HG03039 (cell line): ENCODE data around the gene KRT8.
"Not testable (repeated sequence)": the region's sequence is repeated elsewhere in the genome, so short reads cannot be mapped to it uniquely, and the experiment has no call there.

Experiments used
- ATAC-seq: cut with Tn5 transposase; IDR thresholded peaks from one replicate; pipeline ENCODE4 v1.9.1; 2021; ENCODE audit warnings: mild to moderate bottlenecking, moderate library complexity; ENCODE audit not compliant: unreplicated experiment

Gene KRT8

DNA sequence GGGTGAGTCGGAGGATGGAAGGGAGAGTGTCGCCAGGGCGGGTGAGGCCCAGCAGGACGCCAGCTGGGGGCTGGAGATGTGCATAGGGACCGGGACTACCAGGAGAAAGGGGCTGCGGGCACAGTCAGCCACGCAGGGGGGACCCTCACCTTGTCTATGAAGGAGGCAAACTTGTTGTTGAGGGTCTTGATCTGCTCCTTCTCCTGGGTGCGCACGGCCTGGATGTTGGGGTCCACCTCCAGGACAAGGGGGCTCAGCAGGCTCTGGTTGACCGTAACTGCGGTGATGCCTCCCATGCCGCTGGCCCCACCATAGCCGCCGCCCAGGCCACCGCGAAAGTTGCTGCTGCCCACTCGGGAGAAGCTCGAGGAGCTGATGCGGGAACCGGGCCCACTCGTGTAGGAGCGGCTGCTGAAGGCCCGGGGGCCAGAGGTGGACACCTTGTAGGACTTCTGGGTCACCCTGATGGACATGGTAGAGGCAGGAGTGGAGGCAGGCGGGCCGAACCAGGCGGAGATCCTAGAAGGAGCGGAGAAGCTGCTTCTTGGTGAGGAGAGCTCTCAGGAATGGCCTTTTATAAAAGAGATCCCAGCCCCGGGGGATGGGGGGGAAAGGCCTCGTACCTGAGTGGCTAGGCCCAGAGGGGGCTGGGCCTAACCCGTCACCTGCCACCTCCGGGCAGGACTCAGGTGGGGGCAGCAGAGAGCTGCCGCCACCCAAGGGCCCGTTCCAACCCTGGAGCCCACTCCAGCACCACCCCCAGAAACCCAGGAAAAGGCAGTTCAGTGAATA, at the start of gene KRT8:
KRT8 (minus strand) TSS at position 568 of the 792 bp plus-strand sequence; CDS start at position 473, 95 bp downstream.
- ATAC-seq = not testable (repeated sequence)

DNA sequence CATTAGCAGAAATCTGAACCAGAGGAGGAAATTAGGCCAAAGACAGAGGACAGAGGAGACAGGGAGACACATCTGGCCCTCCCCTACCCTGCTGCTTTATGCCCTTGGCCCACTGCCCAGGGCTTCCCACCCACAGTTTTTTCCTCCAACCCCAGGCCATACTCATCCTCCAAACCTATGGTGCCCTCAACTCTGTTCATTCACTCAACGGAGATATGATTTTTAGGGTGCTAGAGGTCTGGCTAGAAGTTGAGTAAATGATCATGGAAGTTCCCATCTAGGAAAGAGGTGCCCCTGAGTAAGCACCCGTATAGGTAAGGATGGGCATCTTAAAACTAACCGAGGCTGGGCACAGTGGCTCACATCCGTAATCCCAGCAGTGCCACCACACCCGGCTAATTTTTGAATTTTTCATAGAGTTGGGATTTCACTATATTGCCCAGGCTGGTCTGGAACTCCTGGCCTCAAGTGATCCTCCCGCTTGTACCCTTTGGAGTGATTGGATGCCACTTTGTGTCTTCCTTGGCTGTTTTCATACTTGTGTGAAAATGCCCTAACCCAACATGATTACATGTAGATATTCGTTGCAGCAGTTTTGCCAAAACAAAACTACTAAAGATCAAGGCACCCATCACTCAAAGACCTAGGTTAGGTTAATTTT, 48.4 kb upstream of the KRT8 start:
- ATAC-seq = no peak

DNA sequence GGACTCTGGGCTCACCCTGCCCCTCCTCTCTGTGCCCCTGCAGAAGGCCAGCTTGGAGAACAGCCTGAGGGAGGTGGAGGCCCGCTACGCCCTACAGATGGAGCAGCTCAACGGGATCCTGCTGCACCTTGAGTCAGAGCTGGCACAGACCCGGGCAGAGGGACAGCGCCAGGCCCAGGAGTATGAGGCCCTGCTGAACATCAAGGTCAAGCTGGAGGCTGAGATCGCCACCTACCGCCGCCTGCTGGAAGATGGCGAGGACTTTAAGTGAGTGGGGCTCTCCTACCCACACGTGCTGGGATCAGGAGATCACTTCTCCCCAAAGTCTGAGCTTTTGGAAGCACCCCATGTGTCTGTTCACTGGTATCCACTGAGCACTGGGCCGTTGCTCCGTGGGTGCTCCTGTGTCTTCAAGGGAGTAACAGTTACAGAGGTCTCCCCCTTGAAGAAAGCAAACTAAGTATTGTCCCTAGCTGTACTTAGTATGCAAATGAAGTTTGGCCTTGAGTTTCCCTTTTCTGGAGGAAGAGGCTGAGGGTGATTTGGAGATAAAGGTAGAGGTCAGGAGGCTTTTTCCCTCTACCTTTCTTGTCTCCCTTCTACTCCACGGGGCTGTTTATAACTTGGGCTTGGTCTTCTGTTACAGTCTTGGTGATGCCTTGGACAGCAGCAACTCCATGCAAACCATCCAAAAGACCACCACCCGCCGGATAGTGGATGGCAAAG, 47.4 kb upstream of the KRT8 start:
- ATAC-seq = no peak

DNA sequence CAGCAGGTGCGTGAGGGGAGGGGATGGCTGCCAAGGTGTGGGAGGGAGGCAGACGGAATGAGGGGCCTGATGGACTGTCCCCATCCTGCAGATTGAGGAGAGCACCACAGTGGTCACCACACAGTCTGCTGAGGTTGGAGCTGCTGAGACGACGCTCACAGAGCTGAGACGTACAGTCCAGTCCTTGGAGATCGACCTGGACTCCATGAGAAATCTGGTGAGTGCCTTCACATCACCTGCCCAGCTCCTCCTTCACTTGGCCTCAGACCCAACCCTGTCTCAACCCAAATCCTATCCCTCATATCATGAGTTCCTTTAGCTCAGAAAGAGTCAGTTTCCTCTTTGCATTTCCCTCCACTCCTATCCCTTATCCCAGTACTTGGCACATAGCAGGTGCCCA, 46.8 kb upstream of the KRT8 start:
- no peak for ATAC-seq

DNA sequence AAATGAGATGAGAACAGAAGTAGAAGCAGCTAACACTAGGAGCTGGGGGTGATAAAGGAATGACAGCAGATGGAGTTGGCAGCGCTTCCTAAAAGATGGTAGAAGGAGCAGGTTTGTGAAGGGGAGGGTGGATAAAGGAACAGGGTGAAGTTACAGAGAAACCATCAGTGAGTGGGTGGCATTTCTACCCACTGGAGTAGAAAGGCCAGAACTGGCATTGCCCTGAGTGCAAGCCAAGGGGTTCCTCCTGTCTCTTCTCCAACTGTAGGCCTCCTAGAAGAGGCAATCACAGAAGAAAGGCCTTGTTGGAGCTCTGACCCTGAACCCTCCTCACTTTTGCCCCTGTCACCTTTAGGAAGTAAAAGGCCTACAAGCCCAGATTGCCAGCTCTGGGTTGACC, 46.2 kb upstream of the KRT8 start:
- no peak for ATAC-seq

DNA sequence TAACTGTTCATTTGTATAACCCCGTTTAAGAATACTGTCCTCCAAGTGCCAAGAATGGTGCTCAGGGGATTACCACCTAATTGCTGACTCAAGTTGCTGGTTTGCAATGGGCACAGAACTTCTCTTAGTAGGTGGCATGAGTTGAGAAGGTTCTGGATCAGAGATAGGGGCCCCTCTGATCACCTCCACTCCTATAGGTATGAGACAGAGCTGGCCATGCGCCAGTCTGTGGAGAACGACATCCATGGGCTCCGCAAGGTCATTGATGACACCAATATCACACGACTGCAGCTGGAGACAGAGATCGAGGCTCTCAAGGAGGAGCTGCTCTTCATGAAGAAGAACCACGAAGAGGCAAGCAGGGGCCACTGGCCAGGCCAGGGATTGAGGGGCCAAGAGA, 45.7 kb upstream of the KRT8 start:
- no peak for ATAC-seq

DNA sequence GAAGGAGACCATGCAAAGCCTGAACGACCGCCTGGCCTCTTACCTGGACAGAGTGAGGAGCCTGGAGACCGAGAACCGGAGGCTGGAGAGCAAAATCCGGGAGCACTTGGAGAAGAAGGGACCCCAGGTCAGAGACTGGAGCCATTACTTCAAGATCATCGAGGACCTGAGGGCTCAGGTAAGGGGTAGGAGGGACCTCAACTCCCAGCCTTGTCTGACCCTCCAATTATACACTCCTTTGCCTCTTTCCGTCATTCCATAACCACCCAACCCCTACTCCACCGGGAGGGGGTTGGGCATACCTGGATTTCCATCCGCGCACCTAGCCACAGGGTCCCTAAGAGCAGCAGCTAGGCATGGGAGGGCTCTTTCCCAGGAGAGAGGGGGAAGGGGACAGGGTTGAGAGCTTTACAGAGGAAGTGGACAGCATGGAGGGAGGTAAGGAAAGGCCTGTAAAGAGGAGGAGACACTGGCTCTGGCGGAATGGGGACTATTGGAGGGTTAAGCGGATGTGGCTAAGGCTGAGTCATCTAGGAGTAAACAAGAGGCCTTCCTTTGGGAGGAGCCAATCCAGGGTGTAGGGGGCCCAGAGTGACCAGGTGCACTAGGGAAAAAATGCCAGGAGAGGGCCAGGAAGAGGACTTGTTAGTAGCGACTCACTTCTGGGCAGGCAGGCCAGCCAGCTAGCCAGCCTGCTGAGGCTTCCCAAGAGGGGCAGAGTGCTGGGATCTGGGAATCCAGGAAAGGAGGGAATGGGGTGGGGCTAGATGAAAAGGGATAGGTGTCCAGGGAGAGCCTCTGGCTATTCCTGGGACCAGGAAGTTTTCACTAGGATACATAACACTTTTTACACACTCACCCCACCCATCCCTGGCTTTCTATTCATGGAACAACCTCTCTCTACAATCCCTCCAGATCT, 44.8 kb upstream of the KRT8 start:
- no peak for ATAC-seq

DNA sequence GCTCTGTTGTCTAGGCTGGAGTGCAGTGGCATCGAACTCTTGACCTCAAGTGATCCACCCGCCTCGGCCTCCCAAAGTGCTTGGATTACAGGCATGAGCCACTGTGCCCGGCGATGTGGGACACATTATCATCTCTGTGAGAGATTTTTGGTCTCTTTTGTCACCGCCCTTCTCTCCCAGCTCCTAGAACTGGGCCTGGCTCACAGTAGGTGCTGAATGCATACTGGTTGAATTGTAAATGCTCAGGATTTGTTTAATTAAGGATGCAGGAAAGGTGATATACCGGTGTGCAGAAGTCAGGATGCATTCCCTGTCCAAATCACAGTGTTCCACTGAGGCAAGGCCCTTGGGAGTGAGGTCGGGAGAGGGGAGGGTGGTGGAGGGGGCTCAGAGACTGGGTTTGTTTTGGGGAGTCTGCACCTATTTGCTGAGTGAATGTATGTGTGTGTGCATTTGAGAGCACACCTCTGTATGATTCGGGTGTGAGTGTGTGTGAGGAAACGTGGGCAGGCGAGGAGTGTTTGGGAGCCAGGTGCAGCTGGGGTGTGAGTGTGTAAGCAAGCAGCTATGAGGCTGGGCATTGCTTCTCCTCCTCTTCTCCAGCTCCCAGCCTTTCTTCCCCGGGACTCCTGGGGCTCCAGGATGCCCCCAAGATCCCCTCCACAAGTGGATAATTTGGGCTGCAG, 43.0 kb upstream of the KRT8 start:
- no peak for ATAC-seq

DNA sequence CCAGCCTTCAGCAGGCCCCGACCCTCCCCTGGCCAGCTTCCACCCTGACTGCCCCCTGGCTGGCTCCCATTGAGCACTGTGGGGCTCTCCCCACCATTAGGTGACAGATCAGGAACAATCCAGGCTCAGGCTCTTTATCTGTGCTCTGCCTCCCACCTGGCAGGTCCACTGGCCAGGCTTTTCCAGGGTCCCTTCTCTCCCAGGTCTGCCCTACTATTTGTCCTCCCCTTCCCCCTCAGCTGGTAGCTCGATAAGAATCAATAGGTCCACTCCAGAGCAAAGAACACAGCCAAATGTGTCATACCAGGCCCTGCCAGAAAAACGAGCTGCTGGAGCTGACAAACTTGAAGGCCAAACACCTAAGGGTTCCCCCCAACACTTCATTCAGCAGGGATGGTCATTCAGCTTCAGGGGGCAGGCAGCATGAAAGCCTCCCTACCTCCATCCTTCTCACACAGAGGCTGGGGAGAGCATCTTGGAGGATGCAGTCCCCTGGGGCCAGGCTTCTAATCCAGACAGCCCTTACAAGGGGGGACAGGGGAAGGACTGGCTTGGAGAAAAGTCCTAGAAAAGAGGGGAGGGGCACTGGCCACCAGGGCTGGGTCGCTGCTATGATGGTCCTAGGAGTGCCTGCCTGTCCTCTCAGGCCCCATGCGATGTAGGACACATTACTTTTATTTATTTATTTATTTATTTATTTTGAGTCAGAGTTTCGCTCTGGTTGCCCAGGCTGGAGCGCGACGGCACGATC, 42.1 kb upstream of the KRT8 start:
- ATAC-seq = no peak

DNA sequence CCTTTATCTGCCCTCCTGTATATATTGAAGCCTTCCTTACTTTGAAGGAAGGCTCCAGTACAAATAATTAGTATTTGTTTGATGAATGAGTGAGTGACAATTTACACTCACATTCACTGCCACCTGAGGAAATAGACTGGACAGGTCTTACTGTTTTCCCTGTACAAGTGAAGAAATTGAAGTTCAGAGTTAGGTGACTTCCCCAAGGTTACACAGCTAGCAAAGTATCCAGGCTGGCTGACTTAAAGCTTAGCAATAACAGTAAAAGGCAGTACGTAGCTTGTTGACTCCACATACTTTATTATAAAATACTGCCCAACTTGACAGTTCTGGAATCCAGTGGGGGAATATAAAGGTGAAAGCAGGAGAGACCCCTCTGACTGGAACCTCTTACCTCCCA, 41.5 kb upstream of the KRT8 start:
- ATAC-seq = no peak

DNA sequence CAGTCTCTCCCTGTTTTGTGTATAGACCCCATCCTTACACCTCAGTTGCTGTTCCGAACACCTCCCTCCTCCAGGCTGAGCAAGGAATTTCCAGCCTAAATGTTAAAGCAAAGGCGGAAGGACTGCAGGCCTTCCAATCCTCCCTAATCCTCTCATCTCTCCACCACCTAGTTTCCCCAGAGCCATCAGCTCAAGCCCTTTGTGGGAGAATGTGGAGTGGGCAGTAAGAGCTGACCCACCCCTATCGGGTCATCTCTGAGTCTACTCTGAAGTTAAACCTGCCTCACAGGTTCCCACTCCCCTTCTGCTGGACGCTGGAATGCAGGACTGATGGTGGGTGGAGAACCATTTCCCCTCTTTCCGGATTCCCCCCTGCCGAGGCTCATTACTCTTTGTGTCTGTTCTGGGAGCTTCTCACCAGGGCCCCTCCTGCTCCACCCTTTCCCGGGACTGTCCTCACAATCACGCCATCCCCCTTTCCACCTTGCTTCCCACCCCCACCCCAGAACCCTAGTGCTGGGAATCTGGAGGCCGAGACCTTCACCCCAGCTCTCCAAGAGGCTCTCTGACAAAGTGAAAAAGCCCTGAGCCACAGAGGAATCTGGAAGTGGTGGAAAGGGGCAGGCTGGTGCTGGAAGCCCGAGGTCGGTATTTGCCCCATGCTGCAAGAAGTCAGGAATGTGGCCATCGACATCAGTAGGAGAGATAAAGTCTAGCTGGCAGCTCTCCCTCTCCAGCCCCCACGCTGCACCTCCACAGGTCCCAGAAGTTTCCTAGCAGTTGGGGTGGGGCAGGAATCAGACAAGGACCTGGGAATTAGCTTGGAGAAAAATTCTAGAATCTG, 40.7 kb upstream of the KRT8 start:
- ATAC-seq = no peak

DNA sequence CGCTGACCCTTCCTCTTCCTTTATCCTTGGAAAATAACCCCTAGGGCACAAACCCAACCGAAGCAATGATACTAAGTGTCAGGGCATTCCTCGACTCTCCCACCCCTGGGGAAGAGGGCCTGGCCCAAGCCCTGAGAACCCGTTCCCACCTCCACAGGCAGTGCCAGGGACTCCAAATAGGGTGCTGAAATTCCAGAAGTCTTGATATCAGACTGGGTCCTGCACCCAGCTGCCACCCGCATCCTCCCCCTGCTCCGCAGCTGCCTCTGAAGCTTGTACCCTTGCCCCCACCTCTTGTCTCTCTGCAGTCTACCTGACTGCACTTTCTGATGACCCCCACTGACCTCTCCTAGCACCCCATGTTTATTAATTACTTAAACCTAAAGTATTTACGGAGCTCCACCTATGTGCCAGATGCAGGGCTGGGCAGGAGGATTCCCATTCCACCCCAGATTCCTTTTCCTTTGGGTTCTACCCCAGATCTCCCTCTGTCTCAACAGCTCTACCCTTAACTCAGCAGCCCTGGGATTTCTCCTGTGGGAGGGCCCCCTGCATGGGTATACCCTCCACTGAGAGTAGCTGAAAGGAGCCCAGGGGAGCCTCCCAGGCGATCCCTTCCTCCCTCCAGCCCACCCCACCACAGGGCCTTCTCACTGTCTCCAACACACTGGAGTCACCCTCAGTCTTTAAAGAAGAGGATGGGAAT, 40.0 kb upstream of the KRT8 start:
- ATAC-seq = no peak

DNA sequence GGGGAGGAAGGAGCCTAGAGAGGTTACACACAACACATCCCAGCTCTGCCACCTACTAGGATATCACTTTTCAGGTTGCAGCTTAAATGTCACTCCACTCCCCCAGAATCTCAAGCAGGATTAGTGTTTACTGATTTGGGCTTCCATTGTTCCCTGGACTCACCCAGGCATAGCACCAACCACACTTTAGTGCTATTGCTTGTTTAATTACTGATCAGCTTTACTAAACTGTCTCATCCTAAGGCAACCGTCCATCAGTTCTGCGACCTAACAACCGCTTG, 38.0 kb upstream of the KRT8 start:
- no peak for ATAC-seq

DNA sequence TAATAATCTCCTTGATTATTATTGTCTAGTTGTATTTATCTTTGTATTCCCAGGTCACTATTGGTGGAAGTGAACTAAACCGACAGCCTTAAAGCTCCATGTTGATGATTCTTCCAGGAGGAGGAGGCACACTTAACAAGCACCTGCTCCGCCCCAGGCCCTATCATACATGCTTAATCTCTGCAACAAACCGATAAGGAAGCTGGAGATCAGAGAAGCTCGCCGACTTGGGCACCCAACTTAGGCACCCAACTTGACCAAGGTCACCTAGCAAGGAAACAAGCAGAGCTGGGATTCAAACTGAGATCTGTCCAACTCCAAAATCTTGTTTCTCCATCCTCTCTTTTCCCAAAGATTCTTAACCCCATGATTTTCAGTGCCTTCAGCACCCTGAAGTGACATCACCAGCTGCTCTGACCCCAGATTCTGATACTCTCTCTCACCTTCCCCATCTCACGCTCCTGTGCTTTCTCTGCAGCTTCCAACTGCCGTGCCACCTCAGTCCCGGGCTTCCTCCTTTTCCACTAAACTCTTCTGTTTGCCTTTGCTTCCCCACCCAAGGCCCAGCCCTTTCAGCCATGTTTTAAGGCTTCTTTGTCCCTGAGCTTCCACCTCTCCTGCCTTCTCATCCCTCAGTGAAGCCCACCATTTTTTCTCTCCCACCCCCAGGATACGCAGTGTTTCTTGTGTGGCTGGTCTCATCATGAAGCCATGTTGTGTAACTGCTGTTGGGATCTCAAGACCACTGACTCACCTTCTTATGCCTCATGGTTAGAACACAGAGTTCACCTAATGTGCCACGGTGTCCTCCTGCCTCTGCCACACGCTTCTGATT, 37.4 kb upstream of the KRT8 start:
- no peak for ATAC-seq

DNA sequence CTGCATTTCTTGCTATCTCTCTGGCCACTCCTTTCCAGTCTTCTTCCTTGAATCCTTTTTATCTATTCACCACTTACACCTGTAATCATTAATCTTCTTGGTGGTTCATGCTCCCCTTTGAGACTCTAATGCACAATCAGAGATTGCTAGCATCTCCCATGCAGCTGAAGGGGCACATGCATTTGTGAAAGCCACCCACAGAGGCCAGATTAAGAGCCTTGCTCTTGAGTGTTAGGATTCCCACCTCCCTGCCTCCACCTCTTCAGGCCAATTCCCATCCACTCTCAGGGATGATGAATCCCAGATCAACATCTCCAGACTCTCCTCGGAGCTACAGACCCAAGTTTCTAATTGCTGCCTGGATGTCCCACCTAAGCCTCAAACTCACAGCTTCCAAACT, 24.7 kb upstream of the KRT8 start:
- no peak for ATAC-seq

DNA sequence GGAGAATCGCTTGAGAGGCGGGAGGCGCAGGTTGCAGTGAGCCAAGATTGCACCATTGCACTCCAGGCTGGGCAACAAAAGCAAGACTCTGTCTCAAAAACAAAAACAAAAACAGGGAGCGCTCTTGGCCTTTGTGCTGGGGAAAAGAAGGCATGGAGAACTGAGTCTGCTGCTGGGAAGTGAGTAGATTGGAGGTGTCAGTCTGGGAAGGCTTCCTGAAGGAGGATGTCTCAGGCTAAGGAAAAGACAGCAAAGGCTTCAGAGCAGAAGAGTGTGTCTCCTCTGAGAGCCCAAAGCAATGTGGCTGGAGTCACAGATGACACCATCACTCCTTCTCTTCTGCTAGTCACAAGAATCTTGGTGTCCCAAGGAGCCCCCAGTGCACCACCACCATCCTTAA, 23.1 kb upstream of the KRT8 start:
- ATAC-seq = no peak

DNA sequence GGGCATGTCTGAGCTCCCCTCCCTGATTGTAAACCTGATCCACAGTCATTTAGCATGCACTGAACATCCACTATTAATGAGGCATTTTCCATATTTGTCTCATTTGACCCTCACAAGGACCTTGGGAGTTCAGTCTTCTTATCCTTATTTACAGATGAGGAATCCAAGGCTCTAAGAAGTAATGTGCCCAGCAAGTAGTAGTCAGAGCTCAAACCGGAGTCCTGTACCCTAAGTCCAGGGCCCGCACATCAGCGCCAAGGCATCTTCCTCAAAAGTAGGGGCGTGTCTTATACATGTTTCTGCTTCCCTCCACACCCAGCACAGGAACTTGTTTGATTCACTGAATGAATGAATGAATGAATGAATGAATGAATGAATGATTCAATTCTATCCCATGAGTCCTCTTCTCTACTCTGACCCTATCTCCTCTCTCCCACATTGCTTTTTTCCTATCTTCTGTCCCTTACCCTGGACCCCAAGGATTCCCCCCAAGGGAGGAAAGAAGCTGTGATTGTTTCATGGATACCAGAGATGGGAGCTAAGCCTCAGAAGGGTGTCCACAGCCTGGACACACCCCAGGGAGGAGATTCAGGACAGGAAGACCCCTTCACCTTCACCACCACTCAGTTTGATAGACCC, 21.8 kb upstream of the KRT8 start:
- ATAC-seq = no peak
